Measurements from ENCODE around the gene DDTL.
"Not testable (repeated sequence)": the region's sequence is repeated elsewhere in the genome, so short reads cannot be mapped to it uniquely, and the experiment has no call there.

DDTL gene

DNA sequence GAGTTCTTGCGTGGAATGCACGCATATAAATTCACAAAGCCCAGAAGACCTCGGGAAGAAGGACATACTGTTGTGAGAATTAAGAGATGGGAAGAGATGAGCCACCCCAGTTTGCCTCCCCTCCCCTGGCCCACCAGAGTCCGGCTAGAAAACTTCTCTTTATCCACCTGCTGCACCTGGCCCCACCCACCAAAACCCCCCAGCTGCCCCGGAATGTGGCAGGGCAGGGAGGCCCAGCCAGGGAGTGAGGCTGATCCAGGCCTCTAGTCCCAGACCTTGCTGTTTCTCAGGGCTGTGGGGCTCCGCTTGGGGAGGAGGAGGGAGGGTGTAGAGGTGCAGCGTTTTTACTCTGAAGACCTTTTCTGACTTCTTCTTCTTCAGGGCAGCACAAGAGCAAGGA is 13.9 kb downstream of the DDTL start:
- not testable (repeated sequence) for H3K4me1 ChIP-seq (ENCODE audit: insufficient read depth, low read length); H3K9ac ChIP-seq (ENCODE audit: low read depth, low read length); H3K9me3 ChIP-seq (ENCODE audit: control insufficient read depth, insufficient read depth, low read length); H3K36me3 ChIP-seq (ENCODE audit: insufficient read depth, low read length)

DNA sequence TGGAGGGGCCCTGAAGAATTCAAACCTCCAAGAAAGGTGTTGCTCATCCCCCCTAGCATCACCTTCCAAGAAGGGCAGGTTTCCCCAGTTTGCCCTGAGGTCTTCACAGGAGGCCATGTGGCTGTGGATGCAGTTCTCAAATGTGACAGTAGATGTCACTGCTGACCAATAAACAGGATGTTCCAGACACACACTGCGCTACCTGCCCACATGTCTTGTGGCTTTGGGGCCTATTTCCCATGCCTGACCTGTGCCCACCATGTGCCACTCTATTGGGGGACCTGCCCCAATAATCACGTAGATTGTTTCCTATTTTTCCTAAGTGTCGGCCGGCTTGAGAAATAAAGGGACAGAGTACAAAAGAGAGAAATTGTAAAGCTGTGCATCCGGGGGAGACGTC is 17.7 kb downstream of the DDTL start:
- no peak overlapping the region for H3K9ac ChIP-seq (ENCODE audit: low read depth, low read length)
- no peaks in the 10 kb centered on the region for H3K4me1 ChIP-seq (ENCODE audit: insufficient read depth, low read length)
- no peaks in the 10 kb centered on the region for H3K9me3 ChIP-seq (ENCODE audit: control insufficient read depth, insufficient read depth, low read length)
- H3K36me3 ChIP-seq (ENCODE audit: insufficient read depth, low read length): no peaks in the 10 kb centered on the region

DNA sequence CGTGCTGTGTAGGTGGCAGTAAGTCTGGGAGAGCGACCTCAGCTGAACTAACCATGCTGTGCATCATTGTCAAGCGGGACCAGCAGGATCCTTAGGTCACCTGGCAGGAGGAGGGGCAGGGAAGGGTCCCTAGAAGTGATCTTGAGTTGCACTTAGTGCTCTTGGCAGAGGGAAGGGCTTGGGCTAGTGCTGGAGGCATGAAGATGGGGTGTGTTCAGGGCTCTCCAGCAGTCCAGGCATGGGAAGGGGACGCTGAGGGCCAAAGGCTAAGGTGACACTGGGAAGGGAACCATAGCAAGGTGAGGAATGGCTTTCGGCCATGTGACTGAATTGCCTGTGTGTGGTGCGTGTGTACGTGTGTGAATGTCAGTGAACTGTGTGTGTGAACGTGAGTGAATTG is 19.4 kb downstream of the DDTL start:
- not testable (repeated sequence) for H3K9ac ChIP-seq (ENCODE audit: low read depth, low read length); H3K4me1 ChIP-seq (ENCODE audit: insufficient read depth, low read length); H3K36me3 ChIP-seq (ENCODE audit: insufficient read depth, low read length); H3K9me3 ChIP-seq (ENCODE audit: control insufficient read depth, insufficient read depth, low read length)

DNA sequence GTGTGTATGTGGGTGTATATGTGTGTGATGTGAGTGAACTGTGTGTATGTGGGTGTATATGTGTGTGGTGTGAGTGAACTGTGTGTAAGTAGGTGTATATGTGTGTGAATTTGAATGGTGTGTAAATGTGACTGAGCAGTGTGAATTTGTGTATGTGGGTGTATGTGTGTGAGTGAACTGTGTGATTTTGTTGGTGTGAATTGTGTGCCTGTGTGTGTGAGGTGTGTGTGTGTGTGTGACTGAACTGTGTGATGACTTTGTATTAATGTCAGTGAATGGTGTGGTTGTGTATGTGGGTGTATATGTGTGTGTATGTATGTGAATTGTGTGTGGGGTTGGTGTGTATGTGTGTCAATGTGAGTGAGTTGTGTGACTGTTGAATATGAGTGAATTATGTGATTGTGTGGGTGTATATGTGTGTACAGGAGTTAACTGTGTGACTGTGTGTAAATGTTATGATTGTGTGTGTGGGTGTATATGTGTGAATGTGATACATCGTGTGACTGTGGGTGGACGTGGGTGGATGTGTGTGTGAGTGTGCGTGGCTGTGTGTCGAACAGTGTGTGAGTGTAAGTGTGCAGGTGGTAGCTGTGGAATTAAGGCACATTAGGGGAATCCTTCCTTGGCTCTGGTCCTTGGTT is 20.0 kb downstream of the DDTL start:
- not testable (repeated sequence) for H3K9me3 ChIP-seq (ENCODE audit: control insufficient read depth, insufficient read depth, low read length); H3K9ac ChIP-seq (ENCODE audit: low read depth, low read length); H3K4me1 ChIP-seq (ENCODE audit: insufficient read depth, low read length); H3K36me3 ChIP-seq (ENCODE audit: insufficient read depth, low read length)

DNA sequence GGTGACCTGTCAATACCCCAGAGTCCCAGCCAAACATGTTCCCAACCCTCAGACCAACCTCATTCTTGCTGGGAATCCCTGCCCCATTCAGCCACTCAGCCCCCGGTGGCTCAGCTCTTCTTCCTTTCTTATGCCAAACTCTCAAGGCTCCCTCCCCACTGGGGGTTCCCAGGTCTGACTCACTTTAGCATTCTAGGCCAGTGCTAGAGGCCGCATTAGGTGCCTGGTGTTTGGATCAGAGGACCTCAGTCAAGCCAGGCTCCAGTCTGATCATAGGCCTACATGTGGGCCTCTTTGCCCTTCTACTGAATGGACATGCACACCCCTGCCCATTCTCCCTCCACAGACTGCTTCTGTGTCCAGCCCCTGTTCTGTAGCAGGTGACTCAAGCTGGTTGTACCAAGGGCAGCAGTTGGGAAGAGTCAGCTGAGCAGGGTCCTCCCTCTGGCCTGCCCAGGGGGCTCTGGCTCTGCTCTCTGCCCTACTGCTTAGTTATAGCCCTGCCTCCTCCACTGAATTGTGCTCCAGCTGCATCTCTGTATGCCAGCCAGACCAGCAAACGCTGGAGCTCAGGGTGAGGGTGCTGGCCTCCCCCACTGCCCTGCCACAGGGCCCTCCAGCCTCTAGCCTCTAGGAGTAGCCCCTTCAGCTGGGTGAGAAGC is 23.0 kb downstream of the DDTL start:
- not testable (repeated sequence) for H3K9me3 ChIP-seq (ENCODE audit: control insufficient read depth, insufficient read depth, low read length); H3K36me3 ChIP-seq (ENCODE audit: insufficient read depth, low read length); H3K4me1 ChIP-seq (ENCODE audit: insufficient read depth, low read length)

DNA sequence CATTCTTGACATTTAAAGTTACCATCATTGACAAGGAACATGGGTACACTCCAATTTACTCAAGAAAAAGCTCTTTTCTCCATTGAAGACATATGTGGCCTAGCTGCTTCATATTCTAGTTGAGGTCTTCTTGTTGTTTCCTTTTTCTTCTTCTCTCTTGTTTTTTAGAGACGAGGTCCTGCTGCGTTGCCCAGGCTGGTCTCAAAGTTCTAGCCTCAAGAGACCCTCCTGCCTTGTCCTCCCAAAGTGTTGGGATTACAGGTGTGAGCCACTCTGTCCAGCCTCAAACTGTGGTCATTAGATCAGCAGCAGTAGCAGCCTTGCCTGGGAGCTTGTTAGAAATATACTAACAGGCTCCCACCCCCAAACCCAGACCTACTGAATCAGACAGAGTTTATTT is 26.4 kb downstream of the DDTL start:
- H3K4me1 ChIP-seq (ENCODE audit: insufficient read depth, low read length); H3K36me3 ChIP-seq (ENCODE audit: insufficient read depth, low read length); H3K9me3 ChIP-seq (ENCODE audit: control insufficient read depth, insufficient read depth, low read length); H3K9ac ChIP-seq (ENCODE audit: low read depth, low read length): not testable (repeated sequence)

More for the DNA sequence above, 23.0 kb downstream of the DDTL start:
- not testable (repeated sequence) for H3K9ac ChIP-seq (ENCODE audit: low read depth, low read length)

DNA sequence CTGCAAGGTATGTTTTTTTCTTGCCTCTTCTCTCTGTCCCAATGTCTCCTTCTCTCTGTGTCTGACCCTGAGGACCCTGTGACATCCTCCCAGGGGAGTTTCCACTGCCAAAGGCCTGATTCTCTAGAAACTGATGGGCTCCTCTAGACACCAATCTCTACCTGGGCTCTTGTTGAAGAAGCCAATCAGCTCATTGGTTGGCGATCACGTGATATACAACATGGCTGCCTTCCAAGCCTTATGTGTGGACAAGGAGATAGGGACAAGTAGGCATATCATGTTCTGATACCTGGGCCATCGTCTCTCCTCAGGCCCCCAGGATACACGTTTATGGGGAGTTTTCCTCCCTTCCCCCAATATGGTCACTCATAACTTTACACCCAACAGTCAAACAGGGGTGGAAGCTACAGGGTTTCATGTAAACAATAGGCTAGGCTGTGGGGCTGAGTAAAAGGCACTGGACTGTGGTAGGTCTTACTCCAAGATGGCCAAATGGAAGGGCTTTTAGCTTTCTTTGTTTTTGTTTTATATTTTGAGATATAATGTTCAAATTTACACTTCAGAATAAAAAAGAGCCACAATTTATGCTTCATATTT is 27.0 kb downstream of the DDTL start:
- H3K9ac ChIP-seq (ENCODE audit: low read depth, low read length); H3K9me3 ChIP-seq (ENCODE audit: control insufficient read depth, insufficient read depth, low read length); H3K36me3 ChIP-seq (ENCODE audit: insufficient read depth, low read length); H3K4me1 ChIP-seq (ENCODE audit: insufficient read depth, low read length): not testable (repeated sequence)

DNA sequence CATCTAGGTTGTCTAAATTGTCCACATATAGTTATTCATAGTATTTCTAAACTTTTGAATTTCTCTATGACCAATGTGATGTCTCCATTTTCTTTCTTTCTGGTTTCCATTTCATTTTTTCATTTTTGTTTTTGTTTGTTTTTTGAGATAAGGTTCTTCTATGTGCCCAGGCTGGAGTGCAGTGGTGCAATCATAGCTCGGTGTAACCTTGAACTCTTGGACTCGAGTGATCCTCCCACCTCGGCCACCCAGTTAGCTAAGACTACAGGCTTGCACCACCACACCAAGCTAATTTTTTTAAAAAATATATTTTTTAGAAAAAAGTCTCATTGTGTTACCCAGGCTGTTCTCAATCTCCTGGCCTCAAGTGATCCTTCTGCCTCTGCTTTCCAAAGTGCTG is 30.4 kb downstream of the DDTL start:
- no peaks in the 10 kb centered on the region for H3K9me3 ChIP-seq (ENCODE audit: control insufficient read depth, insufficient read depth, low read length)
- H3K9ac ChIP-seq (ENCODE audit: low read depth, low read length): no peak overlapping the region
- peaks cover 4% of the 10 kb centered on the region; the same call in 1 of the 2 replicates for H3K4me1 ChIP-seq (ENCODE audit: insufficient read depth, low read length)
- H3K36me3 ChIP-seq (ENCODE audit: insufficient read depth, low read length): no peaks in the 10 kb centered on the region

DNA sequence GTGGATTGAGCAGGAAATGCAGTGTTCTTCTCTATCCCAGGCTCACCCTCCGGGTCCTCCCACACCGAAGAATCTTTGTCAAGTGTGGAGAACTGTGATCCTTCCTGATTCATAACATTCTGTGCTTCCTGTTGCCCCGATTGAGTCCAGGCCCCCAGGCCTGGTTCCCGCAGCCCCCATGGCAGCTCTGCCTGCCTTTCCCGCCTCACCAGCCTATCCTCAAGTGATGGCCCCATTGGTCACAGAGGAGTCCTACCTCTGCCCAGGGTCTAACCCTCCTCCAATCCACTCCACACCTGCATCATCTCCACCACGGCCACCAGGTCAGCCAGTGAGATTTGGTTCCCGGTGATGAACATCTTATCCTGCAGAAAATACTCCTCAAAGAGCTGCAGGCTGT is 33.1 kb downstream of the DDTL start:
- H3K9ac ChIP-seq (ENCODE audit: low read depth, low read length); H3K36me3 ChIP-seq (ENCODE audit: insufficient read depth, low read length); H3K4me1 ChIP-seq (ENCODE audit: insufficient read depth, low read length); H3K9me3 ChIP-seq (ENCODE audit: control insufficient read depth, insufficient read depth, low read length): not testable (repeated sequence)

DNA sequence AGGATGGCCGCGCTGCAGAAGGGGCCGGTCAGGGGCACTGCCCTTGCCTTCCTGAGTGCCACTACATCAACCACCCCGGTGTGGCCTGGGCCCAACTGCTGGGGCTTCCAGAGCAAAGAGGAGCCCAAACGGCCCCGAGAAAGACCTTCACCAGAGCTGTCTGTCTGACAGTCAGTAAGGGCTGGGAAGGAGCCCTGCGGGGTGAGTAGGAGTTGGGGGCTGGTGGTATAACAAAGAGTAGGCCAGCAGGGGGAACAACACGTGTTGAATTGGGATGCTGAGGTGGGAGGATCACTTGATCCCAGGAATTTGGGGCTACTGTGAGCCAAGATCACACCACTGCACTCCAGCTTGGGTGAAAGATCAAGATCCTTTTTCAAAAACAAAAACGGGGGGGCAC is 34.6 kb downstream of the DDTL start:
- Histone ChIP-seq H3K9me3 (ENCODE audit: control insufficient read depth, insufficient read depth, low read length) (no peaks in the 10 kb centered on the region), H3K9ac (ENCODE audit: low read depth, low read length) (no peak overlapping the region), H3K36me3 (ENCODE audit: insufficient read depth, low read length) (no peaks in the 10 kb centered on the region), H3K4me1 (ENCODE audit: insufficient read depth, low read length) (peaks cover 4% of the 10 kb centered on the region; the same call in 1 of the 2 replicates)

DNA sequence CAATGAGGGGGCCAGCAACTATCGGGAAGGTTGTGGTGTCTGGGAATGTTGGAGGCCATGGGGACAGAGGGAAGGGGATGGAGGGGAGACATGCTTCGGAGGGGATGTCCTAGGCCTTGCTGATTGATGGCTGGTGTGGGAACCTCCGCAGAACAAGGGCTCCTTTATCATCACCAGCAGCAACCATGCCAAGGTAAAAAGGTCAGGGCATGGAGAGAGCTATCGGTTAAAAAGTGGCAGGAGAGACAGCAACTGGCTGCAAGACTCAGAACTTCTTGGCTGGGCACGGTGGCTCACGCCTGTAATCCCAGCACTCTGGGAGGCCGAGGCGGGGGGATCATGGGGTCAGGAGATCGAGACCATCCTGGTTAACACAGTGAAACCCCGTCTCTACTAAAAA is 35.6 kb downstream of the DDTL start:
- H3K36me3 ChIP-seq (ENCODE audit: insufficient read depth, low read length): no peaks in the 10 kb centered on the region
- no peaks in the 10 kb centered on the region for H3K9me3 ChIP-seq (ENCODE audit: control insufficient read depth, insufficient read depth, low read length)
- no peak overlapping the region for H3K9ac ChIP-seq (ENCODE audit: low read depth, low read length)
- H3K4me1 ChIP-seq (ENCODE audit: insufficient read depth, low read length): peaks cover 4% of the 10 kb centered on the region; the same call in 1 of the 2 replicates

DNA sequence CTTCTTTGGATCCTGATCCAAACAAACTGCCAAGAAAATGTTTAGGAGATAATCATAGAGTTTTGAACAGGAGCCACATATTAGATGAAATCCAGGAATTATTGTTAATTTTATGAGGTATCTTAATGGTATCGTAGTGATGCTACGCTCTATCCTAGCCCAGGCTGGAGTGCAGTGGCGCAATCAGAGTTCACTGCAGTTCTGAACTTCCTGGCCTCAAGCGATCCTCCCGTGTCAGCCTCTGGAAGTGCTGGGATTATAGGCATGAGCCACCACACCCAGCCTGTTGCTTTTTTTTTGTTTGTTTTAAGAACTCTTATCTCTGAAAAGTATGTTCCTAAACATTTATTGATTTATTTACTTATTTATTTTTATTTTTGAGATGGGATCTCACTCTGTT is 36.2 kb downstream of the DDTL start:
- H3K36me3 ChIP-seq (ENCODE audit: insufficient read depth, low read length): no peaks in the 10 kb centered on the region
- H3K9me3 ChIP-seq (ENCODE audit: control insufficient read depth, insufficient read depth, low read length): no peaks in the 10 kb centered on the region
- H3K9ac ChIP-seq (ENCODE audit: low read depth, low read length): no peak overlapping the region
- H3K4me1 ChIP-seq (ENCODE audit: insufficient read depth, low read length): peaks cover 4% of the 10 kb centered on the region; the same call in 1 of the 2 replicates

DNA sequence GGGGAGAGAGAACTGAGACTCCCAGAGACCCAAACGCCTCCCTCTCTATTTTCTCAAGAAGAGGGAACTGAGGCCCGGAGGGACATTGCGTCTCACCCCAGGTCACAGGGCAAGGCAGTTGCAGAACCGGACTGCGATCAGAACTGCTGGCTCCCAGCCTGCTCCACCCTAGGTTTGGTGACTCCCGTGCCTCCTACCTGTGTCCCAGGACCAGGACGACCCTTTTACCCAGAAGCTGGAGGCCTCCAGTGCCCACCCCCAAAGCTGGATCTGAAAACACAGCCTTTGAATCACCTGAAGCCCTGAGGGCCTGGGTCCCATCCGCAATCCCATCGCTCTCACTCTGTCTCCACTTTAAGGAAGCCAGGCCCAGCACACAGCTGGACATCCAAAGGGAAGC is 37.2 kb downstream of the DDTL start:
- Histone ChIP-seq H3K4me1 (ENCODE audit: insufficient read depth, low read length) (peaks cover 4% of the 10 kb centered on the region; the same call in 1 of the 2 replicates), H3K9ac (ENCODE audit: low read depth, low read length) (no peak overlapping the region), H3K36me3 (ENCODE audit: insufficient read depth, low read length) (no peaks in the 10 kb centered on the region), H3K9me3 (ENCODE audit: control insufficient read depth, insufficient read depth, low read length) (no peaks in the 10 kb centered on the region)

DNA sequence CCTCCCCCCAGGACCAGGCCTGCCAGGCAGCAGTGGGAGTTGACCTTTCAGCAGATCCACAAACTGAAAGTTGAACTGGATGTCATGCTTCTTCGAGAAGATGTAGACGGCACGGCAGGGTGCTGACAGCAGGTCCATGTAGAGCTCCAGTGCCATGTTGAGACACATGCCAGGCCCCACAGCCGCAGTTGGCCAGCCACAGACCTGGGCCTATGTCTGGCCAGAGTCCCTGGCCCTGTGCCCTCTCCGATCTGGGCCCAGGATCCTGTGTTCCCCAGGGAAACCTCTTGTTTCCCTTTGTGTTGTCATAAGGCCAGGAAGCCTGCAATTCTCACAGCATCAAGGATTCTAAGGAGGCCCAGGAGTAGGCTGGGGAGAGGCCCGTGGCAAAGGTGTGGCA is 38.5 kb downstream of the DDTL start, which contains the start of gene GSTT4:
GSTT4 (minus strand) TSS at position 253 of the 400 bp plus-strand sequence; CDS start at position 156, 97 bp downstream.
- Histone ChIP-seq H3K9ac (ENCODE audit: low read depth, low read length) (no peak within 1 kb of the TSS), H3K4me1 (ENCODE audit: insufficient read depth, low read length) (peaks cover 4% of the 10 kb centered on the region; the same call in 1 of the 2 replicates), H3K9me3 (ENCODE audit: control insufficient read depth, insufficient read depth, low read length) (no peaks in the 10 kb centered on the region; the same call in 1 of the 2 replicates)

More for the DNA sequence above, 38.5 kb downstream of the DDTL start, which contains the start of gene GSTT4:
- no peaks in the 10 kb centered on the region for H3K36me3 ChIP-seq (ENCODE audit: insufficient read depth, low read length)

All from ES-I3 (cell line).